ENCODE data around the gene SHROOM2.

Gene SHROOM2

GRCh38 chrX:9825129-9825790 is 39.0 kb downstream of the SHROOM2 start (continued):
- no peak for TF ChIP-seq ZNF48 (tag by site-specific recombination; IDR thresholded peaks at IDR 0.05)
- TF ChIP-seq YY1 (tag by site-specific recombination; IDR thresholded peaks at IDR 0.05): no peak

DNA sequence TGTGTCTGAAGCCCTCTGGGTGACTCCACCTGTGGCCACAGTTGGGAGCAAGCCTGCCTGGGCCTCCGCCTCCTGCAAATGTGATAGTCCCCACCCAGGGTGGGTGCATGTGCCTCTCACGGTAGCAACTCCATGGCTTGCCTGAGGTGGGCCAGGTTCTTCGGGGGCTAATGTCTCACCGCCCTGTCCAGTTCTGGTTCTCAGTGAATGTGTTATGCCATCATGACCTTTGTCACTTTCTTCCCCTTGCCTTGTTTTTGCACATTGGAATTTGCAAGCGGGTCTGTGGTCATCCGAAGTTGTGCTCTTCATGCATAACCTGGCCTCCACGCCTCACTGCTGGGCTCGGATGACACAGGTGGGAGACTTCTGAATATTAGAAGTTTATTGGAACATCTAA is 39.7 kb downstream of the SHROOM2 start:
- Histone ChIP-seq H3K9me3 (ENCODE audit: control insufficient read depth, insufficient read depth, low read depth, low read length) (no peaks in the 10 kb centered on the region), H3K4me1 (ENCODE audit: control insufficient read depth, insufficient read depth, low read length) (no peaks in the 10 kb centered on the region), H3K4me3 (ENCODE audit: low read depth, low read length) (no peak overlapping the region), H3K27ac (ENCODE audit: extremely low read depth, low read depth, low read length) (no peak overlapping the region), H3K36me3 (ENCODE audit: control insufficient read depth in 2 of 2, insufficient read depth in 1 of 2, low read length in 2 of 2) (no peaks in the 10 kb centered on the region)
- no peak for TF ChIP-seq ZNF664 (tag by site-specific recombination; IDR thresholded peaks at IDR 0.05)
- TF ChIP-seq, protein P1, sequence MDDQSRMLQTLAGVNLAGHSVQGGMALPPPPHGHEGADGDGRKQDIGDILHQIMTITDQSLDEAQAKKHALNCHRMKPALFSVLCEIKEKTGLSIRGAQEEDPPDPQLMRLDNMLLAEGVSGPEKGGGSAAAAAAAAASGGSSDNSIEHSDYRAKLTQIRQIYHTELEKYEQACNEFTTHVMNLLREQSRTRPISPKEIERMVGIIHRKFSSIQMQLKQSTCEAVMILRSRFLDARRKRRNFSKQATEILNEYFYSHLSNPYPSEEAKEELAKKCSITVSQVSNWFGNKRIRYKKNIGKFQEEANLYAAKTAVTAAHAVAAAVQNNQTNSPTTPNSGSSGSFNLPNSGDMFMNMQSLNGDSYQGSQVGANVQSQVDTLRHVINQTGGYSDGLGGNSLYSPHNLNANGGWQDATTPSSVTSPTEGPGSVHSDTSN (CRISPR knock-in tag; IDR thresholded peaks at IDR 0.05): no peak
- TF ChIP-seq KLF10 (tag by site-specific recombination; IDR thresholded peaks at IDR 0.05): no peak
- no peak for TF ChIP-seq ZNF768 (tag by site-specific recombination; IDR thresholded peaks at IDR 0.05)
- no peak for TF ChIP-seq ZBTB7A (tag by site-specific recombination; IDR thresholded peaks at IDR 0.05; ENCODE audit: low read depth)
- TF ChIP-seq ZNF776 (tag by site-specific recombination; IDR thresholded peaks at IDR 0.05; ENCODE audit: borderline replicate concordance): no peak
- TF ChIP-seq ZBTB48 (tag by site-specific recombination; IDR thresholded peaks at IDR 0.05): no peak
- TF ChIP-seq ZNF302 (tag by site-specific recombination; IDR thresholded peaks at IDR 0.05; ENCODE audit: low read depth): no peak
- TF ChIP-seq ZBTB17 (tag by site-specific recombination; IDR thresholded peaks at IDR 0.05): no peak
- TF ChIP-seq ZFP69B (tag by site-specific recombination; IDR thresholded peaks at IDR 0.05): no peak
- no peak for TF ChIP-seq FEZF1 (tag by site-specific recombination; IDR thresholded peaks at IDR 0.05)
- no peak for TF ChIP-seq ZNF560 (tag by site-specific recombination; IDR thresholded peaks at IDR 0.05; ENCODE audit: borderline replicate concordance)
- CTCF ChIA-PET: no interaction called here
- POLR2A ChIA-PET: no interaction called here

GRCh38 chrX:9829308-9830267 is 43.4 kb downstream of the SHROOM2 start:
- TF ChIP-seq CTCF (tag by site-specific recombination; IDR thresholded peaks at IDR 0.05) (no peak), GLIS1 (tag by site-specific recombination; IDR thresholded peaks at IDR 0.05) (no peak), ZNF416 (tag by site-specific recombination; IDR thresholded peaks at IDR 0.05) (no peak), ZNF184 (tag by site-specific recombination; IDR thresholded peaks at IDR 0.05) (no peak)
- Histone ChIP-seq H3K4me3 (ENCODE audit: low read depth, low read length) (no peak overlapping the region), H3K27ac (ENCODE audit: extremely low read depth, low read depth, low read length) (no peak overlapping the region), H3K36me3 (ENCODE audit: control insufficient read depth in 2 of 2, insufficient read depth in 1 of 2, low read length in 2 of 2) (no peaks in the 10 kb centered on the region), H3K9me3 (ENCODE audit: control insufficient read depth, insufficient read depth, low read depth, low read length) (no peaks in the 10 kb centered on the region), H3K4me1 (ENCODE audit: control insufficient read depth, insufficient read depth, low read length) (no peaks in the 10 kb centered on the region)
- POLR2A ChIA-PET: no interaction called here
- CTCF ChIA-PET: no interaction called here

All from HEK293 (cell line).